HCT116 (cell line): ENCODE results near the gene TOPORS.

Experiments
- FOSL1 ChIP-seq: IDR thresholded peaks from 2 replicates; pipeline ENCODE4 v1.6.1; 2012; ENCODE audit warnings: low read depth
- POLR2A ChIP-seq: IDR thresholded peaks from 2 replicates; pipeline ENCODE4 v1.7.0; 2011; ENCODE audit warnings: borderline replicate concordance; ENCODE audit not compliant: insufficient read depth, insufficient read length; ENCODE audit errors: extremely low read depth

DNA sequence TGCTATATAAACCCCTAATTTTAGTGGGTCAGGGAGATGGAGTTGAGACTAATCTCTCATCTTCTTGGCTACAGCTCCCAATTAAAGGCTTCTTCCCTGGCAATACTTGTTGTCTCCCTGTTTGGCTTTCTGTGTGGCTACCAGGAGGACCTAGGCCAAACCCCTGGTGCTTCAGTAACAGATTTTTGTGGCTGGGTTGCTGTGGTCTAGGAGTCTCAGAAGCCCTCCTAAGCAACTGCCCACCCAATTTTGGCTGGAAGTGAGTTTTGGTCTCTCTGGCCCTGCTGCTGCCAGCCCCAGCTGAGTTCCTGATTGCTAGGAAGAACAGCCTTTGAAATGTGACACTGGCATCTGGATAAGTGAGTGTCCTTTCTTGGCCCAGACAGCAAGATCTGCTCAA, 36.1 kb downstream of the TOPORS start:
- no peak for TF ChIP-seq FOSL1
- no peak for TF ChIP-seq POLR2A
